WTC11 (cell line): ENCODE results near the gene CELF2.

Source experiments
- IRF2 ChIP-seq: sonication (generic); formaldehyde crosslinking; IDR thresholded peaks from 2 replicates; pipeline ENCODE4 v1.8.0; 2022; ENCODE audit warnings: low read depth, missing genetic modification reagents, borderline replicate concordance
- TF ChIP-seq, protein P1 (sequence below): fragments of 200-600 bp; IDR thresholded peaks from 2 replicates; pipeline ENCODE4 v1.8.0; 2022; ENCODE audit warnings: antibody characterized with exemption

DNA sequence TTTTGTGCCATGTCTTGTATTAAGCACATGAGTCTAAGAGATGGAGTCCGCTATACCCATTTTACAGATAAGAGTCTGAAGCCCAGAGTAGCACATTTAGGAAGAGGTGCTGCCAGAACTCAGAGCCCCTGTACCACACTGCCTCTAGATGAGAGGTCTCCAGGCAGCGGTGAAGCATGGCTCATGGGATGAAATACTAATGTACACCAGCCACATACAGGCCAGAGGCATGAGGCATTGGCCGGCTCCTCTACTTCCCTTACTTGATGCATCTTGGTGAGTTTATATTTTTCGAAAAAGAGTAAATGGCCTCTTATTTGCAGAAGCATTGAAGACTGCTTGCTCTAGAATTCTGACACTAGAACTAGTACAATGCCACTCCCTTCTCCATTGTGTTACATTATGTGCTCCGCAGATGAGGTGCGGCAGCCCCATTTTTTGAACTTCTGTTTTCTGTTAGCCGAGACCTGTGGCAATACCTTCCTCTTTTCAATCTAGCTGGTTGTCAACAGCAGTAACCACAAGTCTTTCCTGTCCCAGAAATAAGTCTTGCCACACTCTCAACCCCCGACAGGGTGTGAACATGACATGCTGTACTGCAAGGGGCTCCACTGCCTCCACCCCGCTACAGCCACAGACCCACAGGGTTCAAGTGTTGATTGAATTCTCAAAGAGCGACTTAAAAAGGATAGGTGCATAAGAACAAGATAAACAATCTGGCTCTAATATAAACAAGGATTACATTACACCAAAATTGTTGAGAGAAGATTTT, 145.3 kb downstream of the CELF2 start:
- TF ChIP-seq, protein P1, sequence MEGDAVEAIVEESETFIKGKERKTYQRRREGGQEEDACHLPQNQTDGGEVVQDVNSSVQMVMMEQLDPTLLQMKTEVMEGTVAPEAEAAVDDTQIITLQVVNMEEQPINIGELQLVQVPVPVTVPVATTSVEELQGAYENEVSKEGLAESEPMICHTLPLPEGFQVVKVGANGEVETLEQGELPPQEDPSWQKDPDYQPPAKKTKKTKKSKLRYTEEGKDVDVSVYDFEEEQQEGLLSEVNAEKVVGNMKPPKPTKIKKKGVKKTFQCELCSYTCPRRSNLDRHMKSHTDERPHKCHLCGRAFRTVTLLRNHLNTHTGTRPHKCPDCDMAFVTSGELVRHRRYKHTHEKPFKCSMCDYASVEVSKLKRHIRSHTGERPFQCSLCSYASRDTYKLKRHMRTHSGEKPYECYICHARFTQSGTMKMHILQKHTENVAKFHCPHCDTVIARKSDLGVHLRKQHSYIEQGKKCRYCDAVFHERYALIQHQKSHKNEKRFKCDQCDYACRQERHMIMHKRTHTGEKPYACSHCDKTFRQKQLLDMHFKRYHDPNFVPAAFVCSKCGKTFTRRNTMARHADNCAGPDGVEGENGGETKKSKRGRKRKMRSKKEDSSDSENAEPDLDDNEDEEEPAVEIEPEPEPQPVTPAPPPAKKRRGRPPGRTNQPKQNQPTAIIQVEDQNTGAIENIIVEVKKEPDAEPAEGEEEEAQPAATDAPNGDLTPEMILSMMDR: no peak
- TF ChIP-seq IRF2 (CRISPR knock-in tag): no peak
